HG02852 (cell line): Measurements from ENCODE around the gene ZMYND8.
"Not testable (repeated sequence)": the region's sequence is repeated elsewhere in the genome, so short reads cannot be mapped to it uniquely, and the experiment has no call there.

Experiments
- ATAC-seq: cut with Tn5 transposase; IDR thresholded peaks from one replicate; pipeline ENCODE4 v1.9.1; 2021; ENCODE audit warnings: mild to moderate bottlenecking, moderate library complexity; ENCODE audit not compliant: unreplicated experiment

ZMYND8 gene

GRCh38 chr20:47290666-47291430, 65.7 kb downstream of the ZMYND8 start:
- ATAC-seq = no peak

DNA sequence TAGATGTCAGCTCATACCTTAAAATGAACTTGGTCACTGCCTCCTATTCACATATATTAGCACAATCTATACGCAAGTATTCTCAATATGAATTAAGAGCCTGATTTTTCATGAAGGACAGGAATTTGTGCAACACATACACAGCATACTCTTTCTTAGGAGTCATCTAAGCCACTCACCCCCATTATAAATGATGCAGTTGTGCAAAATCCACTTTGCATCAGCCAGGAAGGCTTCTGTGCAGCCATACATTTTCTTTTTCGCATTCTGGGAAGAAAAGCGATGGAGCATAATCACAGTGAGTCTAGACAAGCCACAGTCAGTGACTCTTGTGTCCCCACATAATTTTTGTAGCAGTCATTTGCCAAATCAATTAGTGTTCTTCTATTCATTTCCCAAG, 66.5 kb downstream of the ZMYND8 start:
- ATAC-seq = no peak

DNA sequence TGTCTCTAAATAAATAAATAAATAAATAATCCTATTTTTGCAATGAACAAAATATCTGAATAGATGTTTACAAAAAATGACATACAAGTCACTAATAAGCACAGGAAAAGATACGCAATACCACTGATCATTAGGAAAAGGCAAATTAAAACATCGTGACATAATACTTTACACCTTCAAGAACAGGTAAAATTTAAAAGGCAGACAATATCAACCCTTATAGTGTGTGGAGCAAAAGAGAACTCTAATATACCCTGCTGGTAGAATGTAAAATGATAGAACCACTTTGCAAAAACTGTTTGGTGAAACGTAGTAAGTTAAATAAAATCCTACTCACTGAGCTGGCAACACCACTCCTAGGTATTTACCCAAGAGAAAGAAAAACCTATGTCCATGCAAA, 67.4 kb downstream of the ZMYND8 start:
- no peak for ATAC-seq

DNA sequence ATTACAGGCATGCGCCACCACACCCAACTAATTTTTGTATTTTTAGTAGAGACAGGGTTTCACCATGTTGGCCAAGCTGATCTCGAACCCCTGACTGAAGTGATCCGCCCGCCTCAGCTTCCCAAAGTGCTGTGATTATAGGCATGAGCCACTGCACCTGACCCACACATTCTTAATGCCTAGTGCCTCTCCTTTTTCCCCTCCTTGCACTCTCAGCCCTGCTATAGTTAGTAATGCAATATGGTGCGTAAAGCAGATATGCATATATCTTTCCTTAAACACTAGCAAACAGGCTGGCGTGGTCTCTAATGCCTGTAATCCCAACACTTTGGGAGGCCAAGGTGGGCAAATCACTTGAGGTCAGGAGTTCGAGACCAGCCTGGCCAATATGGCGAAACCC, 68.0 kb downstream of the ZMYND8 start:
- ATAC-seq = not testable (repeated sequence)

DNA sequence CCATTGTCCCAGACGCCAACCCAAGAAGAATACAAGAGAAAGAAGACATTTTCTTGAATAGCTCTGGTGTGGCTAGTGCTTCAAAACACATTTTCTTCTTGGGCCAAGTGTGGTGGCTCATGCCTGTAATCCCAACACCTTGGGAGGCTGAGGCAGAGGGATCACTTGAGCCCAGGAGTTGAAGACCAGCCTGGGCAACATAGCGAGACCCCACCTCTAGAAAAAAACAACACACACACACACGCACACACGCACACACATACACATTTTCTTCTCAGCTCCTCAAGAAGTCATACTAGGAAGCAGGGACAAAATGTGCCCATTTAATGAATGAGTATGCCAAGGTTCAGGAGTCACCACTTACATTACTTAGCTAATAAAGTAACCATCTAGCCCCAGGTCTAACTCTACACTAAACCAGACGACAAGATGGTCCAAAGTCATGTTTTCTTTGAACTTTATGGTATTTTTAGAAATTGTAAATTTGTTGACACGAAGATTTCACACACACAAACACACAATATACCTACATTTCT, 68.8 kb downstream of the ZMYND8 start:
- no peak for ATAC-seq

DNA sequence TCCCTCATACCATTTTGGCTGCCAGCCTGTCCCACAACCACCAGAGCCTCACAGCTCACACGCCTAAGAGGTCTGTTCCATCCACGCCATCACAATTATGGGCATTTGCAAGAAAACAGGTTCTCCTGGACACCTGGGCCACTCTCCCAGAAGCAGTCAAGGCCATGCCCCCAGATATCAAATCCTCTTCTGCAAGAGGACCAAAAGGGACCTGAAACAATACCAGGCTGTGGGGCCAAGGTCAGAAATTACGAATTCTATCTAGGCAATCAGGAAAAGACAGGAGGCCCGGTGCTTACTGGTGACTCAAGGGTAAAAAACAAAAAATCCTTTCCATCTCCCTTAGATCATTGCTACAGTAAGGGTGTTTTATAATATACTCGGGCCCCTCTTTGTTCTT, 69.8 kb downstream of the ZMYND8 start:
- ATAC-seq = no peak

GRCh38 chr20:47285189-47285588, 71.3 kb downstream of the ZMYND8 start:
- ATAC-seq = no peak

GRCh38 chr20:47284373-47284772, 72.1 kb downstream of the ZMYND8 start:
- no peak for ATAC-seq

GRCh38 chr20:47283411-47283810, 73.1 kb downstream of the ZMYND8 start:
- ATAC-seq = no peak

GRCh38 chr20:47282864-47283263, 73.6 kb downstream of the ZMYND8 start:
- ATAC-seq = no peak

DNA sequence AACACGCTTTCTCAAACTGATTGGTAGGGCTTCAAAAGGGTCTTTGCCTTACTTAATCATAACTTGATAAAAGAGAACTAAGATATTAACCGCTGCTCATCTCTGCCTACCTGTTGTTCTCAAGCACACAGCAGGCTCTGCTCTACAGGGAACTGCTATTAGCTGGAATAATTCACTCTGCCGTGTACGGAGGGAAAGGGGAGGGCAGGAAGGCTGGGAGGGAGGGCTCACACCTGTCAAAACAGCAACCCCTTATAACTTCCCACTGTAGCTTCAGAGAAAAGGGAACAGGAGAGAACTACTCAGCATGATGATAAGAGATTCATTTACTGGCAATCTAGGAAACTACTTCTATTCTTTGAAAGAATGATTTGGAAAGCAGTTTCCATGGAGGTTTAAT, 75.1 kb downstream of the ZMYND8 start:
- ATAC-seq = no peak

DNA sequence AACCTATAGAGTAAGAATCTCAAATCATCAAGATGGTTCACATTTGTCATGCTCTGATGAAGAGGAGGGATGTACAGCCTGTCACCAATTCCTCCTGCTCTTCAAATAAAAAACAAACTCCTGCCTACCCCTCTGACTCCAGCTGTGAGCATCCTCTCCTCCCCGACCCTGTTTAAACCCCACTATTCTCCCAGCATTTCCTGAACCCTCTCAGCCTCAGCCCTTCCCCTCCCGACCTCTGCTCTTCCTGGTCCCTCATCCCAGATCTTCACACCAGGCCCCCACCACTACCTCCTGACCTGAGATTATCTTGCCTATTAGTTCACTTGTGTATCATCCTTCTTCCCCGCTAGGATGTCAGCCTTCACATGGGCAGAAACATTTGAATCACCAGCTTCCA, 75.8 kb downstream of the ZMYND8 start:
- ATAC-seq = no peak

GRCh38 chr20:47280228-47280627, 76.3 kb downstream of the ZMYND8 start:
- no peak for ATAC-seq

- no peak for ATAC-seq
These were observed 77.6 kb downstream of the ZMYND8 start for GRCh38 chr20:47278907-47279348.

DNA sequence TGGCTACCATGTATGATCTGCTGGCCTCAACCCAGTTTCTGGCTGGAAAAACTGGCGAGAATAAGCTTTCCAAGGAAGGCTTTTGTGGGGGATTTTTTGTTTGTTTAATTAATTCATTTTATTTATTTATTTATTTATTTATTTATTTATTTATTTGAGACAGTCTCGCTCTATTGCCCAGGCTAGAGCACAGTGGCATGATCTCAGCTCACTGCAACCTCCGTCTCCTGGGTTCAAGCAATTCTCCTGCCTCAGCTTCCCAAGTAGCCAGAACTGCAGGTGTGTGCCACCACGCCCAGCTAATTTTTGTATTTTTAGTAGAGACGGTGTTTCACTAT, 79.0 kb downstream of the ZMYND8 start:
- ATAC-seq = not testable (repeated sequence)

GRCh38 chr20:47276851-47277534, 79.5 kb downstream of the ZMYND8 start:
- no peak for ATAC-seq

DNA sequence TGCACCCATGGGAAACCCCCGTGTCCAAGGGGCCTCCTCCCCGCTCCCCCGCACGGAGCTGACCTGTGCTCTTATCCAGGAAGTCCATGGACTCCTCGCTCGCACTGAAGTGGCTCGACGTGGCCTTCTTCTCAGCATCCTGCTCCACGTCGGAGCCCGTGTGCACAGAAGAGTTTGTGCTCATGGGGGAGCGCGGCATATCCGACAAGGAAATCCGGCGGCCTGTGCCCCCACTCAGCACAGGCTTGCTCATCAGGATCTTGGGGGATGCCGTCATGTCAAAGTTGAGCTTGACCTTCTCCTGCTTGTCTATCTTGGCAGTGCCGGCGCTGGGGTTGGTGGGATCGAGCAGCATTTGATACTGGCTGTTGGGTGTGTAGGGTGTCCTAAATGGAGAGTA, 80.2 kb downstream of the ZMYND8 start:
- no peak for ATAC-seq

GRCh38 chr20:47275548-47275947, 81.0 kb downstream of the ZMYND8 start:
- no peak for ATAC-seq

DNA sequence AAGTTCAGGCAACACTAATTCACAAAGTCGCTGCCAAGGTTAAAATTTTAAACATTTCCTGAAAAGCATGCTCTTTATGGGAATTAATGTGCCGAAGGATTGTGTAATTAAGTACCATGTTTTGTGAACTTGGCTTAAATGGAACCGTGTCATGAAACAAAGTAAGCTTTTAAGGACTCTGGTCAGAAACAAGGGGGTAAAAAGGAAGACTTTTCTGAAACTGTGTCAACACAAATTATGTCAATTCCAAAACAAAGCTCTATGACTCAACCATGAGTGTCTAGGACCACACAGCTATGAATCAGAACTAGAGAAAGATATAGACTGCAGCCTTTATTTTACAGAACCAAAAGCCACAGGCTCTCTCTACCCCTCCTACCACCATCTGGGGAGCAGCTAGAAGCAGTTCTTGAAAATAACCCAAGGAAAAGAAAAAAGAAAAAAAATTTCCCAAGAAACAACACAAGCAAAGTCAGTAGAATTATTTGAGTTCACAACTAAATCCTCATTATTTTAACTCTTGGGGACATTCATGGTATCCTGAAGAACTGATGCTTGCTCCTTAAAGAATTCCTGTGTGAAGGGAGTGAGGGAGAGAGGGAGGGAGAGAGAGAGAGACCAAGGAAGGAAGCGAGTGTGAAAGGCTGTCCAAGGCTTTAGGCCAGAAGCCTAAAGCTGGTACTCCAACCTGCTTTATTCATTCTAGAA, 81.9 kb downstream of the ZMYND8 start:
- peak; percentile 89 for ATAC-seq

DNA sequence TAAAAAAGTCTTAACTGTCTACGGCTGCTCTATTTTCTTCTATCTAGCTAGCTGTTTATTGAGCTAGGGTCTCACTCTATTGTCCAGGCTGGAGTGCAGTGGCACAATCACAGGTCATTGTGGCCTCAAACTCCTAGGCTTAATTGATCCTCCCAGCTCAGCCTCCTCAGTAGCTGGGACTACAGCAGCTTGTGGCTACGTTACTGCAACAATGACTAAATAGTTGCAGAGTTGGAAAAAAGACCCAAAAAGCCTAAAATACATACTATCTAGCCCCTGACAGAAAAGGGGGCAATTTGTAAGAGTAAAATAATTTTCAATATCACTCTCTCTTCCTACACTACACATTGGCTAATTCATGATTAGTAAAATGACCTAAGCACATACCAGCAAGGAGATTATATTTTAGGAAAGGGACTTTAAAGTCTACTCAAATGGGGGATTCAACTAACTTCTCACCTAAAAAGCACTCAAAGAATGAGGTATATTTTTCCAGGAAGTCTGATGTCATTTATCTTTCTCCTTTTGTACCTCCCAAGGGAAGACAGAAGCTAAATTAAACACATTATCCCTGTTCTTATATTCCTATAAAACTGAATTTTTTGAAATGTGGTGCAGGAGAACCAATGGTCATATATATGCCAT, 82.8 kb downstream of the ZMYND8 start:
- ATAC-seq = no peak

GRCh38 chr20:47272893-47273590, 83.5 kb downstream of the ZMYND8 start:
- ATAC-seq = no peak
